B cell (primary cell): ENCODE results near the gene NUDT3. TPM values are rescaled to one million over a fixed set of nuclear protein-coding genes. Genes with fewer than 3 reads are reported as not detected.
A peak's percentile ranks its signal among the peaks of the same experiment; 100 is the strongest.
"Not testable (repeated sequence)": the region's sequence is repeated elsewhere in the genome, so short reads cannot be mapped to it uniquely, and the experiment has no call there.

Source experiments
- ATAC-seq: fragments of 200-7000 bp; cut with Tn5 transposase; one replicate; pipeline ENCODE4 v1.10.0; 2021; ENCODE audit warnings: low read depth, mild to moderate bottlenecking, moderate number of reproducible peaks, moderate library complexity
- CTCF ChIA-PET: fragments of 350-600 bp; sonication (Branson Sonifier 250); formaldehyde crosslinking; loops from one replicate; lab custom pipeline; 2021; ENCODE audit warnings: antibody characterized with exemption, inconsistent platforms; lab: Charles Lee
- POLR2A ChIA-PET: fragments of 350-600 bp; sonication (Branson Sonifier 250); formaldehyde crosslinking; loops from one replicate; lab custom pipeline; 2021; ENCODE audit warnings: antibody characterized with exemption; lab: Charles Lee
- DNase-seq: peaks from one replicate; pipeline ENCODE4 v3.0.0; 2013
- H2AFZ ChIP-seq: 2 replicates; pipeline ENCODE4 v1.6.1; 2012; ENCODE audit warnings: mild to moderate bottlenecking, low read depth, low read length; ENCODE audit not compliant: insufficient read depth, poor library complexity, severe bottlenecking
- H3K27ac ChIP-seq, 2 donors: 1 replicate in 1 of 2; 2 replicates in 1 of 2; pipeline ENCODE4 v1.5.1; 2012 to 2013; ENCODE audit warnings: low read length in 2 of 2, mild to moderate bottlenecking in 2 of 2, moderate library complexity in 1 of 2
- H3K27me3 ChIP-seq, 4 experiments: fragments of 200-600 bp in 1 of 4; sonication (generic) in 1 of 4; replicated peaks in 1 of 4; 1 replicate in 2 of 4; 2 replicates in 2 of 4; pipeline versions ENCODE4 v1.6.1 to v1.7.0; 2013 to 2016; ENCODE audit warnings: low read length in 3 of 4, mild to moderate bottlenecking in 2 of 4, mixed read lengths in 1 of 4, moderate library complexity in 1 of 4; ENCODE audit not compliant: insufficient read depth in 4 of 4, control insufficient read depth in 3 of 4; ENCODE audit errors: control extremely low read depth in 1 of 4
- H3K36me3 ChIP-seq, 2 experiments: replicated peaks in 1 of 2; 1 replicate in 1 of 2; 2 replicates in 1 of 2; pipeline versions ENCODE4 v1.6.1 to v1.7.1; 2013; ENCODE audit warnings: low read length in 1 of 2; ENCODE audit not compliant: insufficient read depth in 2 of 2, control insufficient read depth in 1 of 2; ENCODE audit errors: control extremely low read depth in 1 of 2, extremely low read depth in 1 of 2
- H3K4me1 ChIP-seq, 2 donors: fragments of 200-600 bp in 1 of 2; sonication (generic) in 1 of 2; 1 replicate in 1 of 2; 2 replicates in 1 of 2; pipeline versions ENCODE4 v1.5.1 to v1.6.1; 2013 to 2017; ENCODE audit warnings: low read length in 2 of 2; ENCODE audit not compliant: control insufficient read depth in 2 of 2, insufficient read depth in 2 of 2
- H3K4me2 ChIP-seq: replicated peaks from 2 replicates; pipeline ENCODE3; 2012; ENCODE audit warnings: mild to moderate bottlenecking, low read depth, low read length; ENCODE audit not compliant: poor library complexity, severe bottlenecking
- H3K4me3 ChIP-seq, 5 experiments: fragments of 200-600 bp in 1 of 5; sonication (generic) in 1 of 5; 1 replicate in 3 of 5; 2 replicates in 2 of 5; pipeline versions ENCODE4 v1.5.1 to v1.7.0; 2011 to 2016; ENCODE audit warnings: low read length in 4 of 5, mild to moderate bottlenecking in 4 of 5, low read depth in 2 of 5, control low read depth in 1 of 5, moderate library complexity in 1 of 5; ENCODE audit not compliant: insufficient read depth in 1 of 5; ENCODE audit errors: control extremely low read depth in 1 of 5, extremely low read depth in 1 of 5
- H3K79me2 ChIP-seq: fragments of 200-600 bp; sonication (generic); one replicate; pipeline ENCODE4 v1.6.0; 2016; ENCODE audit warnings: low read length; ENCODE audit not compliant: control insufficient read depth, insufficient read depth
- H3K9ac ChIP-seq: fragments of 200-600 bp; sonication (generic); 2 replicates; pipeline ENCODE4 v1.6.1; 2017; ENCODE audit warnings: mild to moderate bottlenecking, low read length, moderate library complexity
- H3K9me3 ChIP-seq, 3 donors: one replicate each; pipeline versions ENCODE4 v1.6.1 to v1.7.1; 2013; ENCODE audit warnings: low read length in 2 of 3; ENCODE audit not compliant: control insufficient read depth in 2 of 3, insufficient read depth in 1 of 3; ENCODE audit errors: control extremely low read depth in 1 of 3
- H4K20me1 ChIP-seq: 2 replicates; pipeline ENCODE4 v1.6.0; 2012; ENCODE audit warnings: mild to moderate bottlenecking, low read length; ENCODE audit not compliant: insufficient read depth, control insufficient read depth, poor library complexity, severe bottlenecking
- H3K27ac Mint-ChIP-seq: one replicate; pipeline ENCODE4 v1.8.0; 2021; ENCODE audit warnings: mixed read lengths
- H3K27me3 Mint-ChIP-seq: one replicate; pipeline ENCODE4 v1.8.0; 2021; ENCODE audit warnings: mixed read lengths
- H3K4me1 Mint-ChIP-seq: one replicate; pipeline ENCODE4 v1.8.0; 2021; ENCODE audit warnings: mixed read lengths
- H3K4me3 Mint-ChIP-seq: one replicate; pipeline ENCODE4 v1.8.0; 2021; ENCODE audit warnings: mixed read lengths
- H3K9me3 Mint-ChIP-seq: one replicate; pipeline ENCODE4 v1.8.0; 2022; ENCODE audit warnings: mixed read lengths; ENCODE audit not compliant: insufficient read depth
- EZH2 ChIP-seq: IDR thresholded peaks from 2 replicates; pipeline ENCODE4 v1.6.1; 2012; ENCODE audit warnings: borderline replicate concordance, low read depth, mild to moderate bottlenecking, moderate library complexity, low read length; ENCODE audit not compliant: insufficient read depth, poor library complexity, severe bottlenecking
- WGBS: methylation state at CpG from one replicate; pipeline ENCODE4 v1.1.5; 2013; ENCODE audit warnings: missing lambda C conversion rate; ENCODE audit not compliant: insufficient coverage; 5-methylcytosine and 5-hydroxymethylcytosine counted together
- intact Hi-C: fragments of 100-400 bp; cut with micrococcal nuclease; formaldehyde crosslinking; loops from one replicate; pipeline ENCODE4 v1.10.0; 2022
- polyA plus RNA-seq: library from polyadenylated mRNA; depleted of rRNA; stranded (reverse); fragments of >200 nt; gene quantifications from 2 replicates; pipeline ENCODE4 v1.2.3, GENCODE V29; 2012
- total RNA-seq, 2 donors: library from RNA; stranded (reverse); fragments of 120-200 nt in 1 of 2; gene quantifications; 1 replicate in 1 of 2; 2 replicates in 1 of 2; pipeline versions ENCODE4 v1.2.3 to v1.2.4, GENCODE V29; 2013 to 2022
- TF ChIP-seq, protein P1 (sequence below): fragments of 200-600 bp; IDR thresholded peaks from one replicate; pipeline ENCODE4 v1.8.0; 2022; ENCODE audit warnings: antibody characterized with exemption, mild to moderate bottlenecking

The NUDT3 gene
- total and polyA plus RNA-seq, 2 donors (not counting 1 experiment from before 2014, with no cell fraction given) = 18.2 to 37.4 TPM

DNA sequence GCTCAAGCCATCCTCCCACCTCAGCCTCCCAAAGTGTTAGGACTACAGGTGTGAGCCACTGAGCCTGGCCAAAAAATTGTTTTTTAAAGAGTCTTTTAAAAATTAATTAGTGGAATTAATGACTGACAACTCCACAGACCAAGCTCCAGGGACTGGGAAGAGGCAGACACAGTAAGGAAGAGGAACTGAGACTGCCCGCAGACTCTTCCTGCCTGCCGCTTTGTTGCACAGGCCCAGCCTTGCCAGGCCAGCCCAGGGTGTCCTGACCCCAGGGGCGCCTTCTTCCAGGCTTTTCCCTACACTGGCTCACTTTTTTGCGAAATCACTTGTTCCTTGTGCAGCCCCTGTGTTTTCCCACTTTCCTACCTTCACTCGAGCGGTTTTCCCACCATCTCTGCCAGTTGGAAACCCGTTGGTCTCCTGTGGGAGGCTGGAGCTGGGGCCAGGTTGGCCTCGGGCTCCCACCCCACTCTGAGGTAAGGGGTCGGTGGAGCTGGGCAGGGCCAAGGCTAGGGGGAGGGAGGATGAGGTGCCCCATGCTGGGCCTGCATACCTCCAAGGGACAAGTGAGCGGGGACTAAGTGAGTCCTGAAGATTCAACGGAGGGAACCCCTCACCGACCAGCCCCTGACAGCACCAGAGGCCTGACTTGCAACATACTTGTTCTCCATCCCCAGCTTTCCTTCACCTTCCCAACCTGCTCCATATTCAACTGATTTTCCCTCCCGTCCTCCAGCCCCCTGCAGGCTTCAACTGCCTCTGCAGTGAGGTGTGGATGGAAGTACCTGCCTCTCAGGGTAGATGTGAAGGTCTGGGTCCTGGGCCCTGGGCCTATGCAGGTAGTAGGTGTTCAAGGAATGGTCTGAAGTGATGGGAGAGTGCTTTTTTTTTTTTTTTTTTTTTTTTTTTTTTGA lies 120.2 kb downstream of the NUDT3 start:
- Mint-ChIP-seq H3K4me1 (peaks cover 31% of the 10 kb centered on the region), H3K4me3 (no peak overlapping the region), H3K27ac (no peak overlapping the region), H3K27me3 (no peaks in the 10 kb centered on the region), H3K9me3 (no peaks in the 10 kb centered on the region)
- no peak overlapping the region for H3K27ac ChIP-seq
- ChIA-PET POLR2A (interaction anchor here (0.6 kb wide), 1 partner anchor 25 kb away, joined by 6 read pairs; no protein-coding TSS in a partner anchor), CTCF (interaction anchor here (1.5 kb wide), 1 partner anchor 10 kb away, joined by 5 read pairs; no protein-coding TSS in a partner anchor)
- no peaks in the 10 kb centered on the region for H3K9me3 ChIP-seq
- H2AFZ ChIP-seq = no peak overlapping the region
- no peaks in the 10 kb centered on the region for H3K36me3 ChIP-seq
- 67% methylated on average over 9 of the region's 13 CpGs for WGBS
- no peaks in the 10 kb centered on the region for H4K20me1 ChIP-seq
- H3K4me2 ChIP-seq = no peak overlapping the region
- no peak overlapping the region for H3K4me3 ChIP-seq
- H3K9ac ChIP-seq = no peak overlapping the region
- H3K27me3 ChIP-seq = no peaks in the 10 kb centered on the region
- TF ChIP-seq EZH2 = no peak
- TF ChIP-seq, protein P1, sequence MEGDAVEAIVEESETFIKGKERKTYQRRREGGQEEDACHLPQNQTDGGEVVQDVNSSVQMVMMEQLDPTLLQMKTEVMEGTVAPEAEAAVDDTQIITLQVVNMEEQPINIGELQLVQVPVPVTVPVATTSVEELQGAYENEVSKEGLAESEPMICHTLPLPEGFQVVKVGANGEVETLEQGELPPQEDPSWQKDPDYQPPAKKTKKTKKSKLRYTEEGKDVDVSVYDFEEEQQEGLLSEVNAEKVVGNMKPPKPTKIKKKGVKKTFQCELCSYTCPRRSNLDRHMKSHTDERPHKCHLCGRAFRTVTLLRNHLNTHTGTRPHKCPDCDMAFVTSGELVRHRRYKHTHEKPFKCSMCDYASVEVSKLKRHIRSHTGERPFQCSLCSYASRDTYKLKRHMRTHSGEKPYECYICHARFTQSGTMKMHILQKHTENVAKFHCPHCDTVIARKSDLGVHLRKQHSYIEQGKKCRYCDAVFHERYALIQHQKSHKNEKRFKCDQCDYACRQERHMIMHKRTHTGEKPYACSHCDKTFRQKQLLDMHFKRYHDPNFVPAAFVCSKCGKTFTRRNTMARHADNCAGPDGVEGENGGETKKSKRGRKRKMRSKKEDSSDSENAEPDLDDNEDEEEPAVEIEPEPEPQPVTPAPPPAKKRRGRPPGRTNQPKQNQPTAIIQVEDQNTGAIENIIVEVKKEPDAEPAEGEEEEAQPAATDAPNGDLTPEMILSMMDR = no peak
- peak; percentile 35 for DNase-seq
- no peaks in the 10 kb centered on the region for H3K79me2 ChIP-seq
- H3K4me1 ChIP-seq = peaks cover 11 to 21% of the 10 kb centered on the region in 2 donors
- intact Hi-C loops = no loop called here
- peak; percentile 28 for ATAC-seq

DNA sequence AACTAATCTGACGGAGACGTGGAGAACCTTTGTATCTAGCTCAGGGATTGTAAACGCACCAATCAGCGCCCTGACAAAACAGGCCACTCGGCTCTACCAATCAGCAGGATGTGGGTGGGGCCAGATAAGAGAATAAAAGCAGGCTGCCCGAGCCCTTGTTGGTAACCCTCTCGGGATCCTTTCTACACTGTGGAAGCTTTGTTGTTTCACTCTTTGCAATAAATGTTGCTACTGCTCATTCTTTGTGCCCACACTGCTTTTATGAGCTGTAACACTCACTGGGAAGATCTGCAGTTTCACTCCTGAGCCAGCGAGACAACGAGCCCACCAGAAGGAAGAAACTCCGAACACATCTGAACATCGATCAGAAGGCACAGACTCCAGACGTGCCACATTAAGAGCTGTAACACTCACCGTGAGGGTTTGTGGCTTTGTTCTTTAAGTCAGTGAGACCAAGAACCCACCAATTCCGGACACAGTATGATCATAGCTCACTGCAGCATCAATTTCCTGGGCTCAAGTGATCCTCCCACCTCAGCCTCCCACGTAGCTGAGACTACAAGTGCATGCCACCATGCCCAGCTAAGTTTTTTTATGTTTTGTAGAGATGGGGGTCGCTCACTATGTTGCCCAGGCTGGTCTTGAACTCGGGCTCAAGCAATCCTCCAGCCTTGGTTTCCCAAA lies 122.7 kb downstream of the NUDT3 start:
- H3K27ac Mint-ChIP-seq, H2AFZ ChIP-seq, H3K4me3 Mint-ChIP-seq, H3K4me2 ChIP-seq, ATAC-seq, H3K79me2 ChIP-seq, H3K36me3 ChIP-seq, DNase-seq, H3K27me3 Mint-ChIP-seq, H4K20me1 ChIP-seq, POLR2A ChIA-PET, intact Hi-C loops, H3K27me3 ChIP-seq, H3K9me3 ChIP-seq, H3K27ac ChIP-seq, H3K9me3 Mint-ChIP-seq, CTCF ChIA-PET, H3K4me3 ChIP-seq, H3K9ac ChIP-seq: not testable (repeated sequence)
- H3K4me1 ChIP-seq = peaks cover 7 to 21% of the 10 kb centered on the region in 2 donors
- 88% methylated on average over 11 of the region's 17 CpGs for WGBS
- peaks cover 22% of the 10 kb centered on the region for H3K4me1 Mint-ChIP-seq

DNA sequence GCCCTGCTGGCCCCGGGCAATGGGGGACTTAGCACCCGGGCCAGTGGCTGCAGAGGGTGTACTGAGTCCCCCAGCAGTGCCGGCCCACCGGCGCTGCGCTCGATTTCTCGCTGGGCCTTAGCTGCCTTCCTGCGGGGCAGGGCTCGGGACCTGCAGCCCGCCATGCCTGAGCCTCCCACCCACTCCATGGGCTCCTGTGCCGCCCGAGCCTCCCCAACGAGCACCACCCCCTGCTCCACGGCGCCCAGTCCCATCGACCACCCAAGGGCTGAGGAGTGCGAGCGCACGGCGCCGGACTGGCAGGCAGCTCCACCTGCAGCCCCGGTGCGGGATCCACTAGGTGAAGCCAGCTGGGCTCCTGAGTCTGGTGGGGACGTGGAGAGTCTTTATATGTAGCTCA lies 123.3 kb downstream of the NUDT3 start:
- H3K9ac ChIP-seq, H3K79me2 ChIP-seq, H3K4me2 ChIP-seq, H3K9me3 ChIP-seq, H2AFZ ChIP-seq, H3K27ac ChIP-seq, DNase-seq, H3K36me3 ChIP-seq, POLR2A ChIA-PET, H3K27me3 Mint-ChIP-seq, H3K4me3 Mint-ChIP-seq, H4K20me1 ChIP-seq, H3K27me3 ChIP-seq, CTCF ChIA-PET, H3K9me3 Mint-ChIP-seq, H3K4me3 ChIP-seq, H3K27ac Mint-ChIP-seq, ATAC-seq, intact Hi-C loops: not testable (repeated sequence)
- H3K4me1 ChIP-seq = peaks cover 7 to 21% of the 10 kb centered on the region in 2 donors
- peaks cover 18% of the 10 kb centered on the region for H3K4me1 Mint-ChIP-seq
- no CpG with 5 or more reads among the region's 25 CpGs for WGBS
